CD4-positive, alpha-beta T cell treated with Interleukin-6 for 4 hours (primary cell): ENCODE data around the gene ANKEF1.
"Not testable (repeated sequence)": the region's sequence is repeated elsewhere in the genome, so short reads cannot be mapped to it uniquely, and the experiment has no call there.

Experiments
- DNase-seq: peaks from one replicate; pipeline ENCODE4 v3.0.0-alpha.2; 2020; ENCODE audit warnings: mixed read lengths

The ANKEF1 gene

DNA sequence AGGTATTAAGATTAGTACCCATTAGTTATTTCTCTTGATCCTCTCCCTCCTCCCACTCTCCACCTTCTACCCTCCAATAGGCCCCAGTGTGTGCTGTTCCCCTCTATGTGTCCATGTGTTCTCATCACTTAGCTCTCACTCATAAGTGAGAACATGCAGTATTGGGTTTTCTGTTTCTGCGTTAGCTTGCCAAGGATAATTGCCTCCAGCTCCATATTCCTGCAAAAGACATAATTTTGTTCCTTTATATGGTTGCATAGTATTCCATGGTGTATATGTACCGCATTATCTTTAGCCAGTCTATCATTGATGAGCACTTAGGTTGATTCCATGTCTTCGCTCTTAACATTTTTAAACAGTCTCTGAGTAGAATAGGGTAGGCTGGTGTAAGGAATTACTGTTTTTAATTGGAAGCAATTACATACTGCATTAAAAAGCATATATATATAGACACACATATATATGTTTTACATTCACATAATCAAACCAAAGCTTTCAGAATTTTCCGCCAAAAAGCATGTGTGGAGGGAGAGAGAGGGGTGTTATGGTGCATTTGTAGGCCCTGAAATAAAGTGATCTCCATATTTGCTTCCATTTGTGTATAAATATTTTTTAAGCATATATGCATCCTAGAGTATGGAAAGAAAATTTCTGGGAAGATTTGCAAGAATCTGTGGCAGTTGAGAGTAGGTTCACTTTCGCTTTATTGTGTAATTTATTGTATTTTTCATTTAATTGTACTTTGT lies 709 bp upstream of the ANKEF1 start:
- DNase-seq: no peak

DNA sequence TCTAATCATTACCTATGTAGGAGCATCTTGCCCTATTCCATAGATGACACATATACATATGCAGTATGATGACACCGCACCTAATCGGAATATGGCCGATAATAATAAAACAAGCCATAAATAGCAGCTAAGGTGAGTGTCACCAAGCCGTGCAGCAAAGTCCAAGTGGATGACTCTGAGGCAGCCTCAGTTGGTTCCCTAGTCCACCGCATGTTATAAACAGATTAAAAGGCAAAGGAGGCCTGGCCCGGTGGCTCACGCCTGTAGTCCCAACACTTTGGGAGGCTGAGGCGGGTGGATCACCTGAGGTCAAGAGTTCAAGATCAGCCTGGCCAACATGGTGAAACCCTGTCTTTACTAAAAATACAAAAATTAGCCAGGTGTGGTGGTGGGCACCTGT lies 1.5 kb downstream of the ANKEF1 start:
- not testable (repeated sequence) for DNase-seq

DNA sequence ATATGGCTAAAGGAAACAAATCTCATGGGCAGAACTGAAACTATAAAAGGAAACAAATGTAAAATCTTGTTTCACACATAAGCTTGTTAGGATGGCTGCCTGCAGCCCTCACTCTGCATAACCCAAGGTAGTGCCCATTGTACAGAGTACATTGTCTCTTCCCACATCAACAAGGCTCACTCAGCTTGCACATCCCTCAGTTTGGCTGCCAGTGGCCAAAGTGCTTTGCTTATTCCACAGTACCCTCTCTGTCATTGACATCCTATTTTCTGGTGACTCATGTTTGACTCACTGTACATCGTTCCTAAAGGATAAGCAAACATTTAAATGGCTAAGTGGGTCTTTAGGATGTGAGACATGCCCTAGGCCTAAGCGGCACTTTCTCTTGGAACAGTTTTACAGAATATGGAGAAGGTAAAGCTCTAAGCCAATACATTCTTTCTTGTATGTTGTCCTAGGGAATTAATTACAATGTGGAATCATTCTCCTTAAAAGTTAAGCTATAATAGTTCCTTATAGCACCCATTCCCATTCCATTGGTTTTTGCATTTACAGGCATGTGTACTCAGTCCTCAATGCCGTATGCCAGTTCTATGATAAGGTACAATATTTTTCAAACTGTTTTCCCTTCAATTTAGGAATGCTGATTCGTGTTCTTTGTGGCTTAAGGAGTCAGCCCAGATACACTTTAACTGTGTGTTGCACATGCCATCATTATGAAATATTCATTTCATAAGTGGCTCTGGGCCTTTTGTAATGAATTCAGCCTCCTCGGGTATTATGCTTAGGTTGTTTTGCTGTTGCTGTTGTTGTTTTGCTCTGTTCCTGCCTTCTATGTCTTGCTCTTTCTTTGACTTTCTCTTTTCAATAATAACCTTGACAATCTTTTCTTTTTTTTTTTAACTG lies 5.5 kb downstream of the ANKEF1 start:
- DNase-seq: no peak

DNA sequence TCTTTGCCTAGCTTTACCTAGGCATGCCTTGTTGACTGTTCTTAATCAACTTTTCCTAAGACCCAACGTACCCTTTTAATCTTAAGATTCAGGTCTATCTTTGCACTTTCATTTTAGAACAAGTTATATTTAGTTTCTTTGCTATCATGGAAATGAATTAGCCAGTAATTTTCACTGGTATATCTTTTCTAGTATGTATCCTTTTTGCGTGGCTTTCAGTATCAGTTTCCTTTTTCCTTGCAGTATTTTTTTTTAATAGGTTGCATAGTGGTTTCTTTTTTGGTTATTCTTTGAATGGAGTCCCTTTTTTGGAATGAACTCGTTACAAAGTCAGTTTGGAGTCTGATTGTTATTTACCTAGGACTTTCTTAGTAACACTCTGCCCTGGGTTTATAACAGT lies 7.3 kb downstream of the ANKEF1 start:
- no peak for DNase-seq

DNA sequence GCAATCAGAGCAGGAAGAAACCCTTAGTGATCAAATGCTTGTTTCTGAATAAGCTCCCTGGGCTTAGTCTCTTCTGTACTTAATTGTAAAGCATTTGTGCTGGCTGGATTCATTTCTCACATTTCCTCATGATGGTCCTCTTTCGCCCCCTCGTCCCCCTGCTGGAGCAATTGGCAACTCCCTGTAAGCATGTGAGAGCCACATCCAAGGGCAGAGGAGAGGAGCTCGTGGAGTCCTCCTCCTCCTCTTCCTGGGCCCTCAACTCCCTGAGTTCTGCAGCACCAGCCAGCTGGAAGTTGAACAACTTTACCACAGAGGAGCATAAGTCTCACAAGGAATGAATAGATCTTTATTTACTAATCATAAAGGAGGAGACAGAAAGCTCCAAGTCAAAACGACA lies 12.6 kb downstream of the ANKEF1 start:
- DNase-seq: no peak

DNA sequence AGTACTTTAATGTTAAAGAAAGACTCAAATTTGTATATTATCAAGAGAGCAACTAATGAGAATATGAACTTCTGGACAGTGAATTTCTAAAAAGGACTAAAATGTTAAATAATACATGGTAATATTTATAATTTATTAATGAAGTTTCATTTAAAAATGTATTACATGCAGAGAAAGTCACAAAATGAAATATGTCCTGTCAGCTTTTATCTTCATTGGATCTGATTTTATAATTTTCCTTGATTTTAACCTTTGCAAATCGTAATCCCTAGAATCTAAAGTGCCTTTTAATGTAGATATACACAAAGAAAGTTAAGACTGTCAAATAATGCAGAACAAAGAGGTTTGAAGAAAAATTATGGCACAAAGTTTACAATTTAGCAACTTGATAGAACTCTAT lies 16.4 kb downstream of the ANKEF1 start:
- no peak for DNase-seq

DNA sequence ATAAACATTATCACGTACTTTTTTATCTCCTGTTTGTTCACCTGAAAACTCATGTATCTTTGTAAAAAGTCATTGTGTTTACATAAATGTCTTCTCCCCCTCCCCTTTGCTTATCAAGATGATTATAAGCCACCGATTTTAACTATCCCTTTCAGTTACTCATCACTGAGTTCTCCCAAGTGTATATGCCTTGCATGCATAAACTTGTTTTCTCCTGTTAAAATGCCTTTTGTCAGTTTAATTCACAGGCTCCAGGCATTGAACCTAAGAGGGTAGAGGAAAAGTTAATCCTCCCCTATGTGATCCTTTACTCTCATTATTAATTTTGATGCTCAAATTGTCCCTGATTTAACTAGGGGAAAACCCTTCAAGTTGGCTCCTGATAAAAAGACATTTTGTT lies 24.2 kb downstream of the ANKEF1 start:
- DNase-seq: no peak

DNA sequence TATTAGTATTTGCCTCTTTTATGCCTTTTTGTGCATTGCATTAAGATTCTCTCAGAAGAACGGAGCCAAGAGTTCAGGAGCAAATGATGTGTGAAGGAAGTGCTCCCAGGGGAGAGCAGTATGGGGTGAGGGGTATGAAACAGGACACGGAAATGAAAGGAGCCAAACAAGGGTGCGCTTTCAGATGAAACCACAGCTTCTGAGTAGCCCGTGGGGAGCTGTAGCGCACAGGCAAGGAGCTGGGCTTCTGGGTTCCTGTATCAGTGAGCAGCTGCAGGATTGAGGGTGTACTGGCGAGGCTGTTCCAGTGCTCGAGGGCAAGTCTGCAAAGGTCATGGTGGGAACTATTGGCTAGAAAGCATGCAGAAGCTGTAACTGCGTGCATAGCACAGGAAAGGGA lies 25.4 kb downstream of the ANKEF1 start:
- DNase-seq: no peak

DNA sequence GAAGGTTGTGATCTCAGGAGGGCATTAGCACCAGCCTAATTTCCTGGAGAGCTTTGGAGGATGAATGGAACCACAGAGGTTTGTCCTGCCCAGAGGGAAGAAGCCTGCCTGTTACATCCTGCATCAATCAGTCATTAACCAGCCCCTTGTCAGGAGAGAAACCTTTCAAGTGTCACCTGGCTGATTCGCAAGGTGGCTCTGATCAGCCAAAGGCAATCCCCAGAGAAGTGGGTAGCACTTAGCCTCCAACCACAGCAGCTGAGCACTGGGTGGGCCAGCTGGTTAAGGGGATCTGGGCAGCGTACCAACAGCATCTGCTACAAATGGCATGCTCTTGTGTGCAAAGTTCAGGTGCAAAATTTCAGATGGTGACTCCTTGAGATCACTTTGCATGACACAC lies 26.9 kb downstream of the ANKEF1 start:
- DNase-seq: no peak

DNA sequence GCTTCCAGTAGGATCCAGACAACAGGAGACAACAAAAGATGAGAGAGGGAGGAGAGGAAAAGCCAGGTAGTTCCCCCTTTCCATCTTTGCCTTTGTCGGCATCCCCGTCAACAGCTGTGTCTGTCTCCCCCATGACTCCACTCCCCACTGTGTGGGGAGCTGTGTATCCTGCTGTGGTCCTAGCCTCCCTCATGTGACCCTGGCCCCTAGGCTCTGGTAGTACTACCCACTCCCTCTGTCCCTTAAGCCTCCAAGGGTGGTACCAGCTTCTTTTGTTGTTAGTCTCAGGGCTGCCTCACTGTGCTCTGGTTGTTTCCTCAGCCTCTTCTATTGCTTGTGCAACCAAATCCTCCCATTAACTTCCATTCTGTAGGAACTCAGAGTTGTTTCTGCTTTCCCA lies 28.7 kb downstream of the ANKEF1 start:
- no peak for DNase-seq

DNA sequence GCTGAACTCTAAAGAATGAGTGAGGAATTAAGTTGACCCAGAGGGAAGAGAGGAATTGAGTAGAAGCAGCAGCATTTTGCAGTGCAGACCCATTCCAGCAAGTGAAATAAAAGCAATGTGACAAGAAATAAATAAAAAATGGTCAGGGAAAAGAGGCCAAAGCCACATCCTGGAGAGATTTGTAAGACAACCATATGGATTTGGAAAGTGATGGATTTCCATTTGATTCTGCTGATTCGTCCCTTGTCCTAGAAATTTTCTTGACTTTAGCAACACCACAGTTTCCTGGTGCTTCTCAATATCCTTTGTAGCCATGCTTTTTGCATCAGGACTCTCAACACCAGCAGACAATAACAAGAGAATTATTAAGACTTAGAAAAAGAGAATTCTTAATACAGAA lies 29.8 kb downstream of the ANKEF1 start:
- no peak for DNase-seq

DNA sequence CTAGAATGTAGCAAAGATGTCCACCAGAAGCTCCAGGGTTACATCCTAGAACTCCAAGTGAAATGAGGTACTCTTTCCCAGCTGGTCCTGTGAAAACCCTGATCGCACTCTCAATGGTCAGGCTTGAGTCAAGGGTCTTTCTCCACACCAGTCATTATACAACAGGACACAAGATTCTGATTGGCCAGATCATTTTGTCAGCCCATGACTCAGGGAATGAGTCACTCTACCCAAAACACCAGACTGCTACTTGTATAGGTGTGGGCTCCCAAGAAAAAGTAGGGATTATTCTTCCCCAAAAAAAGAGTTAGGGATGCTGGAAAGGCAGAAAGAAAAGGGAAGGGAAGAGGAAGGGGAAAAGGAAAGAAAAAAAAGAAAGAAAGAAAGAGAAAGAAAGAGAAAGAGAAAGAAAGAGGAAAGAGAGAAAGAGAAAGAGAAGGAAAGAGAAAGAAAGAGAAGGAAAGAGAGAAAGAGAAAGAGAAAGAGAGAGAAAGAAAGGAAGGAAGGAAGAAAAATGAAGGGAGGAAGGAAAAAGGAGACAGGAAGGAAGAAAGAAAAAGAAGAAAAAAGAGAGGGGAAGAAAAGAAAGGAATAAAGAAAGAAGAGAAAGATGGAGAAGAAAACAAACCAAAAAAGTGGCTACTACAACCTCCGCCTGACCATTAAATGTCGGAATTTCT lies 30.5 kb downstream of the ANKEF1 start:
- DNase-seq: no peak

DNA sequence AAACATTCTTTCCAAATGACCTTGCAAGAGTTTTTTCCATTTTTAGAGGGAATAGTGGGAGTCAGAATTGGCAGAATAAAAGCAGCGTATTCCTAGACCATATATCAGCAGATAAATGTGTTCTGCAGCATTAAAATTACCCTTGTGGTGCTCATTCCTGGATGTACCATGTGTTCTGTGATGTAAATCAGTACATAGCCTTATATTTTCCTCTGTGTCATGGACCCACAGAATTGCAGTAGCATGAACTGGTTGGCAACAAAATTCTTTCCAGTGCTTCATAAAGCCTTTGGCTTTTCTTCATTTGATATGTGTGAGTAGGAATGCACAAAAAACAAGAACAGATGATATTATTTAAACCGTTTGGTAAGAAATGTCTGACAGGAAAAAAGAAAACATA lies 32.5 kb downstream of the ANKEF1 start:
- DNase-seq: no peak

DNA sequence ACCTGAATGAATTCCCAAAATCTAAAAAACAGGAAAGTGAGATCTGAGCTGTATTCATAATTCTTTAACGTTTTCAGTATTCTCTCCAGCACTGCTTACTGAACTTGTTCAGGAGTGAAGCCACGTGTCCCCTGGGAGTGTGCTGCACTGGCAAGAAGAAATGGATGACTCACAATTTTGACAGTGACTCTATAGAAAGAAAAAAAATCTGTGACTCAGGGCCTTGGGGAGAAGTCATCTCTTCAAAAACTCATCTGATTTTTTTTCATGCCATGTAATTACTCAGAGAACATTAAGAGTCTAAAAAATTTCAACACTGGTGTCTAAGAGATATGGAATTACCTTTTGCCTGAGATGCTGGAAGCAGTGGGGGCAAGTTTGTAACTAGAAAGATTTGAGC lies 39.7 kb downstream of the ANKEF1 start:
- no peak for DNase-seq

DNA sequence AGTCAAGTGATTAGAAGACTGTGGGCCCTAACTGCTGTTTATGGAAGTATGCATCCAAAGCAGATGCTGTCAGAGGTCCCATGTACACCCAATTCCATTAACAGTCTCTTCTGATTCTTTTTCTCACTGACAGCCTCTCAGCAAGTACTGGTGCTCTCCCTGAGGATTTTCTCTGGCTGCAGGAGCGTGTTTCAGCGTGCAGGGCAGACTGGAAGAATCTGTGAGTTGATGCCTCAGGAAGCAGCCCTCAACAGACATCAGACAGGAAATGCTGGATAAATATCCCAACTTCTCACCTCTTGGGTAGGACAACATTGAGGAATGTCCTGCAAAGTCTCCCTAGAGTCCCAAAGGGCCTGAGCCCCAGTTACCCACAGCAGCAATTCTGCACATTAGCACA lies 40.8 kb downstream of the ANKEF1 start:
- DNase-seq: no peak

DNA sequence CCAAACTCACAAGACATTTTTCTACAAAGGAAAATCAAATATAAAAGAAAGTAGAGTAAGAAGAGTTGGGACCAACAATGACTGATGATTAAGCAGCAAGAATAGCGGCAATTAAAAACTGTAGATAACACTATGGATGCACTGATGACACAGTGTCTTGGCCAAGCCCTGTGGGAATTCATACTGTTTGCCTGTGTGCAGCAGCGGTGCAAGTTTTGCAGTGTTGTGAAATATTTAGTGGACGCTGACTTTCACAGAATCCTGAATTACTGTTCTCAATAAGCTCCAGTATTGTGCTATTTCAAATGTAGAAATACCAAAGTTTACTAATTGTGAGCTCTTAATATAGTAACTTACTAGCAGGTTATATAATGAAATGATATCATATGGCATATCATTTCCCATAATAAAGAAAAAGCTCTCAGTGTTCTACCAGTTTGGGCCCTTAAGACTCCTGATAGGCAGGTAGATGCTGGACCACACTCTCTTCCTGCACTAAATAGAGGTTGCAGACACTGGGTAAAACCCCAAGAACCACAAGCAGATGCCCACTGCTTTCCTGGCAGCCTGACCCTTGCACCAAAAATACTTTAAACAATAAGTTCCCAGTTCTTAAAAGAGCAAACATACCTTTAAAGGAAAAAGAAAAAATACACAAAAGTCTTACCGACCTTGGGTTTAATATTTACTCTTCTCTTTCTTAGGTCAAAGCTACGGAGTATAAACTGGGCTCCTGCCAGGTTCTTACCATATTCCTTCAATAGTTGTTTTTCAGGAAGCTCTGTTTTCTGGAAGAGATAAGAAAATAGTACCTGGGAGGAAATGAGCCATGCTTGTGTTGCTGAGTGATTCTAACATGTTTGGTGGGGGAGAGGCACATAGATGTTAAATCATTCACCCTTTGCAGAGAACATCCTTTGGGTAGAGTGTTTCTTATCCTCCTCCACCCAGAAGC lies 41.6 kb downstream of the ANKEF1 start:
- DNase-seq: no peak

DNA sequence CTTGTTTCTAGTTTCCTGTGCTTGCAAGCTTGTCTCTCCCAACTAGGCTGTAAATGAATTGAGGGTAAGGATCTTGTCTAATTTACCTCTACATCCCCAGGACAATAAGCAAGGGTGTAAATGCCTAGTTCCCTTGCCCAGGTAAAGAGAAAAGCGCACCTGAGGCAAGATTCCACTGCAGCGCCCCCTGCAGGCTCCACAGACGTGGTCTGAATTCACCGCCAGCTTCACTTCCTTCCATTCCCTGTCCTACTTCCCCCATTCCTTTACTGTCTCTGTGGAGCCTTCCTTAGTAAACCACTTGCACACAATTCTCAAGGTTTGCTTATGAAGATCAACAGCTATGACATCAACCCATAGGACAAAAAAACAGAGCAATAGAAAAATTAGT lies 42.3 kb downstream of the ANKEF1 start:
- DNase-seq: peak; percentile 14

DNA sequence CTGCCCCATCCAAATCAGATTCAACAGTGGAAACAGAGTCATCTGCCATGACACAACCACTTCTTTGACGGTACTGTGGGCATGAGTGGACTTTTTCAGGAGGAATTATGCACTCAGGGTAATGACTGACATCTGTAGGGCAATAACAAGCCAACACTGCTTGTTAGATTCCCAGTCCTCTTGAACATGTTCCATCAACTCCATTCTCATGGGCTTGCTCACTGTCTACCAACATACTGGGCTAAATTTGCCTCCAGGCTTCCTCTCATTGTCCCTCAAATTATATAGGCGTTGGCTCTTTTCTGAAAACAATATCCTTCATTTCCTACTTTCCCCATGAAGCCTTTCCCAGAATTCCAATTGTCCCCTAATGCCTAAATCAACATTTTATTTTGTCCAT lies 43.1 kb downstream of the ANKEF1 start:
- DNase-seq: no peak

DNA sequence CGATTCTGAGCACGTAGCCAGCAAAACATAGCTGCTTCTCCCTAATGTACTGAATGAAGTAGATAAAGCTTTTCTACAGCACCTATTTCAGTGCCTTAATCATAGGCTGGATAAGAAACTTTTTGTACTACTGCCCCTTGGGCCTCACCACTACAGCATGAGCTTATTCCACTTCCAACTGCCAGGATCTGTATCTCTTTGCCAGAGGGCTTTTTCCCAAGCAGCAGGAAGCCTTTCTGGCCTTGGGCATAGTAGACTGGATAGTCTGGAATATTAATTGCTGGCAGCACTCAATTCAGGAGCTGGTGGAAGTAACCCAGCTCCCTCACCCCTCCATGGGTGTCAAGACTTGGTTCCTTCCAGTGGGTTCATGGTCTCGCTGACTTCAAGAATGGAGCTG lies 43.6 kb downstream of the ANKEF1 start:
- DNase-seq: no peak

DNA sequence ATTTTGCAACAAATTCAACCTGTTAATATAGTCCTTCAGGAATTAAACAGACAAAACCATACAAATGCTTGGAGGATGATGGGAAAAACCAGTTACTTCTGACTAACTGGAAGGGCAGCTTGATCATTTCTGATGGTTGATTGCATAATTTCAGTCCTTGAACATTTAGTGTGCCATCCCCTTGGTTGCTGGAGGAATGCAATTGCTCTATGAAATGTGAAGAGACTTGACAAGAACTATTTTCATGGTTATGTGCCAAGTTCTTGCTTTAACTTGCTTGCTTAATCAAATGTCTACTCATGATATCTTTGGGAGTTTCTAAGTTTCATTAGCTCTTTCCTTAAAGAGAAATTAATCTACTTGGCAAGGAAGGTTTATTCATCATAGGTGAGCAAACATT lies 45.2 kb downstream of the ANKEF1 start:
- no peak for DNase-seq

DNA sequence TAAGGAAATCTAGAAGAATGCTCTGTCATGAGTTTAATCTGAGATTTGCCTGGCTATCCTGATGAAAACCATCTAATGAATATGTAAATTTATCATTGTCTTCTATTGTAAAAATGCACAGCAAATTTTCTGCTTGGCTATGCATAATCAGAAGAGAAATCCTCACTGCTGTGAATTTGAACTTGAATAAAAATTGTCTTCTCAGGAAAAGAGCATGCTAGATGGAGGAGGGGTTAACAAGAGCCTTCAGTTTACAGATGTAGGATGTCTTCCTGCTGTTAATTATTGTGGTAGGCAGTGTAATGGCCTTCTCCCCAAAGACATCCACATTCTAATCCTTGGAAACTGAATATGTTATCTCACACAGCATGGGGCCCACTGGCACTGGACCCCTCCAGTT lies 45.8 kb downstream of the ANKEF1 start:
- no peak for DNase-seq

DNA sequence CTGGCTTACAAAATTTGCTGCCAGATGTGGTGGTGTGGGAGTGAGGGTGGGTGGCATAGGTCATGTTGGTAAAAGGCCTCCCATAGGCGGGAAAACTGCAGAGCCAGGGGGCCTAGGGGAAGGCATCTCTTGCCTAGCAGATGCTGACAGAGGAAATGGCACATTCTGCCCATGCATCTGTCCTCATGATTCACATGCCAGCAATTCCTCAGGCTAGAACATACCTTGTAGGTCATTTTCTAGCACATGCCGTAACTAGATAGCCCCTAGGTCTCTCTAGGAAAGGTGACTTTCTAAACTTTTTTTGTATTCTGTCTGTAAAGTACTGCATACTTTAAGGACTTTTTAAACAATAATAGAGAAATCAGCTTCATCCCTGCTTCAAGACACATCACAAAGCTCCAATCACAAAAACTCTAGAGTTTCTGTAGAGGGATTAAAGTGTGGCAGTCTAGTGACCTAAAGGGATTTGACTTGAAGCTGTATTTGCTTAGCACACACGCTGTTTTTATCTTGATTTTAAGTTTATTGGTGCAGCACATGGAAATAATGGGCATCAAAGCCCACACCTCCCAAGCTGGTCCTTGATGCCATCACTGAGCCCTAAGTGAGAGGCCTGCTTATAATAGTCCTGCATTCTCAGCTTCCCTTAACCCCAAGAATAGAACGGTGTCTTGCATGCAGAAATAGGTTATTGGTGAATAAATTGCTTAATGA lies 55.2 kb downstream of the ANKEF1 start:
- no peak for DNase-seq
